Spleen (tissue), 7 donors: ENCODE results near the gene TRAPPC2.

Experiments used
- CTCF ChIP-seq, 11 experiments: fragments of 200-600 bp in 7 of 11; fragments of 450-650 bp in 4 of 11; sonication (generic) in 4 of 11; IDR thresholded peaks in 8 of 11; conservative IDR thresholded peaks in 3 of 11; 1 replicate in 7 of 11; 2 replicates in 4 of 11; pipeline versions ENCODE4 v1.4.0 to v1.8.0; 2016 to 2021; ENCODE audit warnings: antibody characterized with exemption in 11 of 11, inconsistent platforms in 4 of 11, mild to moderate bottlenecking in 1 of 11
- POLR2AphosphoS5 ChIP-seq, 3 donors: sonication (generic); formaldehyde crosslinking; IDR thresholded peaks; one replicate each; pipeline ENCODE4 v1.5.1; 2017; ENCODE audit warnings: antibody characterized with exemption in 3 of 3
- donor health status: DM: no; HTN: no; CAD: no; lungs with moderate emphysema.
- donor health status: DM: no; HTN: no; CAD: no.
- donor health status: DM: no; HTN: no; CAD: no.

- no peak for TF ChIP-seq CTCF (IDR thresholded peaks at IDR 0.05 in 8 of 11, conservative IDR thresholded peaks at IDR 0.05 in 3 of 11)
- no peak for TF ChIP-seq POLR2AphosphoS5 (IDR thresholded peaks at IDR 0.05)
Observed at GRCh38 chrX:13732246-13733067, 2.0 kb downstream of the TRAPPC2 start.
